Thoracic aorta (tissue), 2 donors: Measurements from ENCODE around the gene TTC22. TPM values are rescaled to one million over a fixed set of nuclear protein-coding genes. Genes with fewer than 3 reads are reported as not detected.

Experiments
- ATAC-seq: fragments of 150-250 bp; one replicate; pipeline ENCODE4 v1.8.0; 2017; ENCODE audit warnings: low read depth; ENCODE audit not compliant: insufficient number of reproducible peaks, low FRiP score
- DNase-seq: peaks from one replicate; pipeline ENCODE4 v3.0.0-alpha.2; 2020; ENCODE audit warnings: low spot score
- H3K27ac ChIP-seq, 2 donors: fragments of 200-600 bp; sonication (generic); 1 replicate in 1 of 2; 2 replicates in 1 of 2; pipeline ENCODE4 v1.5.1; 2016; ENCODE audit warnings: mild to moderate bottlenecking in 2 of 2, moderate library complexity in 2 of 2
- H3K27me3 ChIP-seq: fragments of 200-600 bp; sonication (generic); replicated peaks from 2 replicates; pipeline ENCODE4 v1.6.0; 2016; ENCODE audit warnings: mild to moderate bottlenecking; ENCODE audit not compliant: insufficient read depth
- H3K36me3 ChIP-seq: fragments of 200-600 bp; sonication (generic); one replicate; pipeline ENCODE4 v1.5.1; 2016
- H3K4me1 ChIP-seq, 2 donors: fragments of 200-600 bp; sonication (generic); 1 replicate in 1 of 2; 2 replicates in 1 of 2; pipeline versions ENCODE4 v1.5.1 to v1.6.0; 2016; ENCODE audit warnings: low read depth in 2 of 2, mild to moderate bottlenecking in 1 of 2; ENCODE audit not compliant: control insufficient read depth in 1 of 2
- H3K4me3 ChIP-seq: fragments of 200-600 bp; sonication (generic); 2 replicates; pipeline ENCODE4 v1.5.1; 2016; ENCODE audit warnings: mild to moderate bottlenecking
- H3K9me3 ChIP-seq: fragments of 200-600 bp; sonication (generic); 2 replicates; pipeline ENCODE4 v1.5.1; 2016
- total RNA-seq, 2 donors: library from RNA; depleted of rRNA; stranded (reverse); fragments of >200 nt; gene quantifications; one replicate each; pipeline versions ENCODE4 v1.1.0 to v1.2.3, GENCODE V29; 2016
- TF ChIP-seq, protein P1 (sequence below): fragments of 200-600 bp; sonication (generic); IDR thresholded peaks from one replicate; pipeline ENCODE4 v1.5.1; 2019; ENCODE audit warnings: antibody characterized with exemption

TTC22 gene
- total RNA-seq, 2 donors from 2014 or later = 0.63 TPM; not detected in 1

DNA sequence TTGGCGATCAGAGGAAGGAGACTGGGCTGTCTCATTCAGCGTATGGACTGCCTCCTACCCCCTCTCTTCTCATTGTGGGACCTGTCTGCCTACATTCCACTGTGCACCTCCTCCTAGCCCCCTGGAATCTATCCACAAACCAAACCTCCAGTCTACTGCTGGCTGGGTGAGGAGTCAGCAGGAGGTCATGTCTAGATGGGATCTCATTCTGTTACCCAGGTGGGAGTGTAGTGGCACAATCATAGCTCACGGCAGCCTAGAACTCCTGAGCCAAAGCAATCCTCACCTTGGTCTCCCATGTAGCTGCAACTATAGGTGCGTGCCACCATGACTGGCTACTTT is 18.0 kb upstream of the TTC22 start:
- Histone ChIP-seq H3K27ac (no peak overlapping the region), H3K4me1 (no peaks in the 10 kb centered on the region), H3K9me3 (peaks cover 10% of the 10 kb centered on the region), H3K36me3 (no peaks in the 10 kb centered on the region), H3K4me3 (no peak overlapping the region), H3K27me3 (no peaks in the 10 kb centered on the region)
- DNase-seq = no peak
- ATAC-seq = no peak
- TF ChIP-seq, protein P1, sequence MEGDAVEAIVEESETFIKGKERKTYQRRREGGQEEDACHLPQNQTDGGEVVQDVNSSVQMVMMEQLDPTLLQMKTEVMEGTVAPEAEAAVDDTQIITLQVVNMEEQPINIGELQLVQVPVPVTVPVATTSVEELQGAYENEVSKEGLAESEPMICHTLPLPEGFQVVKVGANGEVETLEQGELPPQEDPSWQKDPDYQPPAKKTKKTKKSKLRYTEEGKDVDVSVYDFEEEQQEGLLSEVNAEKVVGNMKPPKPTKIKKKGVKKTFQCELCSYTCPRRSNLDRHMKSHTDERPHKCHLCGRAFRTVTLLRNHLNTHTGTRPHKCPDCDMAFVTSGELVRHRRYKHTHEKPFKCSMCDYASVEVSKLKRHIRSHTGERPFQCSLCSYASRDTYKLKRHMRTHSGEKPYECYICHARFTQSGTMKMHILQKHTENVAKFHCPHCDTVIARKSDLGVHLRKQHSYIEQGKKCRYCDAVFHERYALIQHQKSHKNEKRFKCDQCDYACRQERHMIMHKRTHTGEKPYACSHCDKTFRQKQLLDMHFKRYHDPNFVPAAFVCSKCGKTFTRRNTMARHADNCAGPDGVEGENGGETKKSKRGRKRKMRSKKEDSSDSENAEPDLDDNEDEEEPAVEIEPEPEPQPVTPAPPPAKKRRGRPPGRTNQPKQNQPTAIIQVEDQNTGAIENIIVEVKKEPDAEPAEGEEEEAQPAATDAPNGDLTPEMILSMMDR = no peak

DNA sequence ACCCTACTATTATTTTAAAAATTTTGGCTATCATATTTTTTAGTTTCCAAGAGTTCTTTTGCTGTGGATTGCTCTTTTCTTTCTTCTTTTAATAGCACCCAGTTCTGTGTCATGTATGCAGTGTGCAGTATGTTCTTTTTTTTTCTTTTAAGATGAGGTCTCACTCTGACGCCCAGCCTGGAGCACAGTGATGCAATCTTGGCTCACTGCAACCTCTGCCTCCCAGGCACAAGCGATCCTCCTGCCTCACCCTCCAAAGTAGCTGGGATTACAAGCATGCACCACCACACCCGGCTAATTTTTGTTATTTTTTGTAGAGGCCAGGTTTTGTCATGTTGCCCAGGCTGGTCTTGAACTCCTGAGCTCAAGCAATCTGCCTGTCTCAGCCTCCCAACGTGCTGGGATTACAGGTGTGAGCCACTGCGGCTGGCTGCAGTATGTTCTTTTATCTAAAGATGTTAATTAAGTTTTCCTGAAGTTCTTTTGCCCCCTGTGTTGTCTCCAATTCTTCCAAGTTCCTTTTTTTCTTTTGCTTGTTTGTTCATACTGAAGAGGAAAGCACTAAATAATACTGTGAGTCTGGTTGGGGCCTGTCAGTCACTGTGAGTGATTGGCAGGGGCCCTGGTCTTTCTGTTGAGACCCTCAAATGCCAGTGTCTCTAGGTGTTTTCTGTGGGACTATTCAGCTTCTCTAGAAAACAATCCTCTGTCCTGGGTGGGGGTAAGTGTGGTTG is 17.5 kb upstream of the TTC22 start:
- Histone ChIP-seq H3K9me3 (peaks cover 4% of the 10 kb centered on the region), H3K27me3 (no peaks in the 10 kb centered on the region), H3K27ac (no peak overlapping the region), H3K4me1 (no peaks in the 10 kb centered on the region), H3K36me3 (no peaks in the 10 kb centered on the region), H3K4me3 (no peak overlapping the region)
- no peak for DNase-seq
- TF ChIP-seq, protein P1 = no peak
- ATAC-seq = no peak

DNA sequence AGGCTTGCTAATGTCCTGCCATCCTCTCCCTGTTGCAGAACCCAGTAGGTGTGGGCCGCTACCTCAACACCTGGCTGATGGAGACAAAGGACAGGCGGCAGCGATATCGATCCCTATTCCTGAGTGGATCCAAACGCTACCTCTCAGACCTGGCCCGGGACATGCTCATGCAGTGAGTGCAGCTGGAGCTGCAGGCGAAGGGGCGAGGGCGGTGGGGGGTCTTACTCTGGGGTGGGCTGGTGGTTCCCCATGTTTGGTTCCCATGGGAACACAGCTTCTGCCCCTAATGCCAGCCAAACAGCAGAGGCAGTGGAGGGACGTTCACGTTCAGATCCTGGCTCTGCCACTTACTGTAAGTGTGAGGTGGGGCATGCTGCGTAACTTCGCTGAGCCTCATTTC is 15.8 kb upstream of the TTC22 start:
- H3K27ac ChIP-seq = no peak overlapping the region
- no peaks in the 10 kb centered on the region for H3K9me3 ChIP-seq
- ATAC-seq (no peak), DNase-seq (no peak)
- no peaks in the 10 kb centered on the region for H3K36me3 ChIP-seq
- no peaks in the 10 kb centered on the region for H3K4me1 ChIP-seq
- TF ChIP-seq, protein P1 = no peak
- no peak overlapping the region for H3K4me3 ChIP-seq
- H3K27me3 ChIP-seq = no peaks in the 10 kb centered on the region

DNA sequence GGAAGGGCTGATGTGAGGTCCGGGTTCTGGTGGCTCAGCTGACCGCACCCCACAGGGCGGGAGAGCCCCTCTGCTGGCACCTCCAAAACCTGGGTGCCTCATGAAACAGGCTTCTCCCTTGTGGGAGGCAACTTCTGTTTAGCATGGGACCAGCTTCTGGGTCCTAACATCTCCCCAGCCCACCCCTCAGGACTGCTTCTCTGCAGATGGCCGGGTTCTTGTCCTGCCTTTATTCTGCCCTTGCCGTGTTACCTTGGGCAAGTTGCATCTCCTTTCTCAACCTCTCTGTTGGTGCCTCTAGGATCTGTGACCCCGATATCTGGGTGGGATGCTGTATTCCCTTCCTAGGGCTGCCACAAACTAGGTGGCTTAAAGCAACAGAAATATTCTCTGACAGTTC is 15.0 kb upstream of the TTC22 start:
- TF ChIP-seq, protein P1 = no peak
- no peak for ATAC-seq
- Histone ChIP-seq H3K27me3 (no peaks in the 10 kb centered on the region), H3K9me3 (no peaks in the 10 kb centered on the region), H3K4me1 (no peaks in the 10 kb centered on the region), H3K36me3 (no peaks in the 10 kb centered on the region), H3K27ac (no peak overlapping the region), H3K4me3 (no peak overlapping the region)
- DNase-seq = no peak

DNA sequence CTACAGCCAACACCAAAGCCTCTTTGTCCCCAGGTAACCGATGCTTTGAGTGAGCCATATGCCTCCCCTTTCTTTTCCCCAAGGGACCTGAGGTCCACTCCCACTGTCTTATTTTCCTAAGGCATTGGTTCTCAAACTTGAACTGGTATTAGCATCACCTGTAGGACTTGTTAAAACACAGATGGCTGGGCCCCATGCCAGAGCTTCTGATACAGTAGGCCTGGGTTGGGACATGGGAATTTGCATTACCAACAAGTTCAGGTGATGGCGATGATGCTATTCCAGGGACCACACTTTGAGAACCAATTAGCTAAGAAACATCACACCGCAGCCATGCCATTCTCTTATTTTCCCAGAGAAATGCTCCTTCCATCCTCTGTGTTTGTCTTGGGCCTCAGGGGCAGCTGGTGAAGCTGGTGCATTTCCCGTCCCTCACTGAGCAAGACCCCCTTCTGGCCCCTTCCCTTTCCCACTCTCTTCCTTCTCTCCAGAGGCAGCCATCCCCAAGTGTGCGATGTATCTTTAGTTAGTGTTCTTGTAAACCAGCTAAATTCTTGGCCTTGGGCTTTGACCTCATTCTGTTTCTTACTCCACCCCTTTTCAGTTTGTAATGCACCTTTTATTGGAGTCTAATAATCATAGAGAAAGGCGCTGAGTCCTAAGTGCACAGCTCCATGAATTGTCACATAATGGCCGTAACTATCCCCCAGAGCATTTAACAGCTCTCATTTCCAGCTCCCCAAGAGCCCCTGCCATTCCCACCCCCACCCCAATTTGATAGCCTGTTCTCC is 14.2 kb upstream of the TTC22 start:
- no peak overlapping the region for H3K4me3 ChIP-seq
- TF ChIP-seq, protein P1 = no peak
- no peaks in the 10 kb centered on the region for H3K36me3 ChIP-seq
- H3K27ac ChIP-seq = no peak overlapping the region
- ATAC-seq (no peak), DNase-seq (no peak)
- H3K9me3 ChIP-seq = no peaks in the 10 kb centered on the region
- no peaks in the 10 kb centered on the region for H3K27me3 ChIP-seq
- H3K4me1 ChIP-seq = no peaks in the 10 kb centered on the region
